H1 (cell line): ENCODE measurements around the gene SPATA19. TPM values are rescaled to one million over a fixed set of nuclear protein-coding genes. Genes with fewer than 3 reads are reported as not detected.

Experiments
- CTBP2 ChIP-seq: IDR thresholded peaks from 2 replicates; pipeline ENCODE4 v1.7.0; 2011; ENCODE audit warnings: borderline replicate concordance, mild to moderate bottlenecking, moderate library complexity, mixed read lengths, low read length; ENCODE audit not compliant: insufficient read depth, insufficient read length
- KDM4A ChIP-seq: IDR thresholded peaks from one replicate; pipeline ENCODE4 v1.7.1; 2012; ENCODE audit warnings: low read depth, mild to moderate bottlenecking, moderate library complexity, low read length, inconsistent platforms; ENCODE audit not compliant: severe bottlenecking
- SP1 ChIP-seq: IDR thresholded peaks from 2 replicates; pipeline ENCODE4 v1.6.1; 2011; ENCODE audit warnings: low read depth, low read length
- TCF12 ChIP-seq: IDR thresholded peaks from 2 replicates; pipeline ENCODE4 v1.6.1; 2011; ENCODE audit warnings: low read depth, mild to moderate bottlenecking, low read length
- polyA plus RNA-seq, 7 experiments: library from polyadenylated mRNA; depleted of rRNA in 3 of 7; stranded (reverse) in 5 of 7; unstranded in 2 of 7; fragments of >200 nt in 5 of 7; fragments of 200-250 nt in 2 of 7; gene quantifications; 1 replicate in 5 of 7; 2 replicates in 1 of 7; 4 replicates in 1 of 7; pipeline versions ENCODE4 v1.2.1 to v1.2.3, GENCODE V29; 2011 to 2013; ENCODE audit warnings: missing spikeins in 2 of 7, mixed read lengths in 2 of 7
- total RNA-seq: library from RNA; stranded (reverse); fragmentation: NEBNext Ultra II Directional; extraction: Animal tissue kit (Norgen Biotek cat#: 25700); gene quantifications from 2 replicates; pipeline ENCODE4 v1.2.1, GENCODE V29; 2021
- TF ChIP-seq, protein P1 (sequence below), 3 experiments: IDR thresholded peaks; 1 replicate in 2 of 3; 2 replicates in 1 of 3; pipeline versions ENCODE4 v1.5.1 to v1.6.1; 2011; ENCODE audit warnings: low read length in 3 of 3, mild to moderate bottlenecking in 3 of 3, inconsistent platforms in 2 of 3, low read depth in 1 of 3, moderate library complexity in 1 of 3; ENCODE audit not compliant: insufficient read depth in 1 of 3; ENCODE audit errors: control extremely low read depth in 1 of 3

Gene SPATA19
- total and polyA plus RNA-seq, 2 of the 8 experiments (the other 6 are each of a cell fraction or from before 2014, with no cell fraction given): not detected

DNA sequence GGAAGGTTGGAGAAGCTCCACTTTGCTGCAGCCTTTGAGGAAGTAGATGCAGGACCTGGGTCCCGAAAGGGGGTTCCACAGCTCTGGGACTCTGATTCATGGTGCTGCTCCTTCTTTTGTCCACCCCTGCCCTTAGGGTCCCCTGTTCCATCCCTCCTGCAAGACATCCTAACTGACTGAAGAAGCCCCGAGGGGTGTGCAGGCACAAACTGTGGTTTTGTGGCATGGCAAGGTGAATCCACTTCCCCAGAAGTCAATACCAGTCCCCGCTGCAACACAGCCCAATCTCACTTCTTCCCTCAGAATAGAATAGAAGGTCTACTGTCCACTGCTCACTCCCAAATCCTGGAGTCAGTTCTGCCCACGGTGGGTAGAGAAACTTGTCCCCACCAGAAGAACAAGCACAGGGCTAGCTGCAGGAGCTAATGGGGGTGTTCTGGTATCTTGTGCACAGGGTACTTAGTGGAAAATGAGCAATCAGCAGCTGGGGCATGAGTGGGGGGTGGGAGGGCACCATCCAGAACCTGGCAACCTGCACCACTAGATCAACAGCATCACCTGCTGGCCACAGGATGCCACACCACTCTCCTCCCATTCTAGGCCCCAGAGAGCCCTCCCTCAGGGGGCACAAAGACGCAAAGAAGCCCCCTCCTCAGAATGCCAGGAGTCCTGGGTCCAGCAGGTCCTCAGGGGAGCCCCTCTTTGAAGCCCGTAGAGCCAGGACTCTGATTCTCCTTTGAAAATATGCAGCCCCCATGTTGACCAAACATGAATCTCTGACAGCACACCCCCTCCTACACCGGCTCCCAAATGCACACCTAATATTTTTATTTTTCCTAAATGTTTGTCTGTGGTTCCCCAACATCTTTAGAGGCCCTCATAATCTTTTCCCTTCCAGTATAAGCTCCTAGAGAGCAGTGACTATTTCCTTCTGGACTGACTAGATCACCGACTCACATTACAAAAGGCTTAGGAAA, 14.1 kb downstream of the SPATA19 start (continued):
- TF ChIP-seq CTBP2: no peak
- TF ChIP-seq, protein P1, sequence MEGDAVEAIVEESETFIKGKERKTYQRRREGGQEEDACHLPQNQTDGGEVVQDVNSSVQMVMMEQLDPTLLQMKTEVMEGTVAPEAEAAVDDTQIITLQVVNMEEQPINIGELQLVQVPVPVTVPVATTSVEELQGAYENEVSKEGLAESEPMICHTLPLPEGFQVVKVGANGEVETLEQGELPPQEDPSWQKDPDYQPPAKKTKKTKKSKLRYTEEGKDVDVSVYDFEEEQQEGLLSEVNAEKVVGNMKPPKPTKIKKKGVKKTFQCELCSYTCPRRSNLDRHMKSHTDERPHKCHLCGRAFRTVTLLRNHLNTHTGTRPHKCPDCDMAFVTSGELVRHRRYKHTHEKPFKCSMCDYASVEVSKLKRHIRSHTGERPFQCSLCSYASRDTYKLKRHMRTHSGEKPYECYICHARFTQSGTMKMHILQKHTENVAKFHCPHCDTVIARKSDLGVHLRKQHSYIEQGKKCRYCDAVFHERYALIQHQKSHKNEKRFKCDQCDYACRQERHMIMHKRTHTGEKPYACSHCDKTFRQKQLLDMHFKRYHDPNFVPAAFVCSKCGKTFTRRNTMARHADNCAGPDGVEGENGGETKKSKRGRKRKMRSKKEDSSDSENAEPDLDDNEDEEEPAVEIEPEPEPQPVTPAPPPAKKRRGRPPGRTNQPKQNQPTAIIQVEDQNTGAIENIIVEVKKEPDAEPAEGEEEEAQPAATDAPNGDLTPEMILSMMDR (IDR thresholded peaks at IDR 0.05; ENCODE audit: control extremely low read depth in 1 of 3, insufficient read depth in 1 of 3, low read depth in 1 of 3, low read length in 3 of 3): peak; percentile 80 to 98 (median 94)
- no peak for TF ChIP-seq KDM4A
- TF ChIP-seq SP1: no peak
- no peak for TF ChIP-seq TCF12
